Mesodermal cell (in vitro differentiated cells): ENCODE data around the gene NOP14.
"Not testable (repeated sequence)": the region's sequence is repeated elsewhere in the genome, so short reads cannot be mapped to it uniquely, and the experiment has no call there.

Source experiments
- H3K27ac ChIP-seq: 2 replicates; pipeline ENCODE4 v1.7.0; 2013; ENCODE audit warnings: mild to moderate bottlenecking, low read depth, low read length, moderate library complexity; ENCODE audit not compliant: severe bottlenecking
- H3K36me3 ChIP-seq: 2 replicates; pipeline ENCODE4 v1.7.1; 2013; ENCODE audit warnings: mild to moderate bottlenecking, low read length, moderate library complexity; ENCODE audit not compliant: control insufficient read depth, insufficient read depth
- H3K4me1 ChIP-seq: one replicate; pipeline ENCODE4 v1.7.1; 2013; ENCODE audit warnings: mild to moderate bottlenecking, low read length; ENCODE audit not compliant: insufficient read depth, control insufficient read depth, poor library complexity, severe bottlenecking
- H3K4me3 ChIP-seq: 2 replicates; pipeline ENCODE4 v1.7.0; 2013; ENCODE audit warnings: low read length, control low read depth, mild to moderate bottlenecking; ENCODE audit not compliant: insufficient read depth, poor library complexity, severe bottlenecking; ENCODE audit errors: extremely low read depth
- H3K9me3 ChIP-seq: 2 replicates; pipeline ENCODE4 v1.7.1; 2013; ENCODE audit warnings: mild to moderate bottlenecking, low read length, moderate library complexity; ENCODE audit not compliant: control insufficient read depth
- WGBS, 2 experiments: methylation state at CpG; one replicate each; pipeline ENCODE4 v1.1.5; 2013; ENCODE audit warnings: missing lambda C conversion rate in 2 of 2; ENCODE audit not compliant: insufficient coverage in 2 of 2; 5-methylcytosine and 5-hydroxymethylcytosine counted together

Gene NOP14

GRCh38 chr4:2961811-2962441, 1.3 kb downstream of the NOP14 start:
- H3K4me1 ChIP-seq, result peaks cover 6% of the 10 kb centered on the region
- WGBS, 2 experiments, result 63 to 81% methylated on average over 4 to 8 of the region's 14 CpGs
- no peaks in the 10 kb centered on the region for H3K9me3 ChIP-seq
- peak overlapping the region; percentile 70 for H3K4me3 ChIP-seq
- H3K36me3 ChIP-seq, result peaks cover 29% of the 10 kb centered on the region
- H3K27ac ChIP-seq, result peak overlapping the region; percentile 91

GRCh38 chr4:2961421-2961810, 1.8 kb downstream of the NOP14 start:
- WGBS, 2 experiments, result 74 to 81% methylated on average over 7 to 8 of the region's 8 CpGs
- Histone ChIP-seq H3K4me3 (peak overlapping the region; percentile 70), H3K36me3 (peaks cover 35% of the 10 kb centered on the region), H3K27ac (peak overlapping the region; percentile 39), H3K9me3 (no peaks in the 10 kb centered on the region), H3K4me1 (peaks cover 6% of the 10 kb centered on the region)

GRCh38 chr4:2960450-2960849, 2.8 kb downstream of the NOP14 start:
- no CpG with 5 or more reads among the region's 4 CpGs for WGBS, 2 experiments
- not testable (repeated sequence) for H3K4me1 ChIP-seq, H3K4me3 ChIP-seq, H3K9me3 ChIP-seq, H3K27ac ChIP-seq
- H3K36me3 ChIP-seq, result peaks cover 40% of the 10 kb centered on the region

- Histone ChIP-seq H3K4me1 (peaks cover 6% of the 10 kb centered on the region), H3K9me3 (no peaks in the 10 kb centered on the region), H3K36me3 (peaks cover 58% of the 10 kb centered on the region), H3K4me3 (no peak overlapping the region), H3K27ac (peak overlapping the region; percentile 67)
- WGBS, 2 experiments, result 82 to 88% methylated on average over 8 to 9 of the region's 9 CpGs
Observed at GRCh38 chr4:2958446-2958845, 4.8 kb downstream of the NOP14 start.

- peaks cover 87% of the 10 kb centered on the region for H3K36me3 ChIP-seq
- not testable (repeated sequence) for H3K4me1 ChIP-seq, H3K9me3 ChIP-seq, H3K27ac ChIP-seq, H3K4me3 ChIP-seq
- WGBS, 2 experiments, result 93 to 98% methylated on average over 19 to 23 of the region's 44 CpGs
Observed at GRCh38 chr4:2955186-2956044, 7.8 kb downstream of the NOP14 start.

- Histone ChIP-seq H3K4me1 (peaks cover 6% of the 10 kb centered on the region), H3K9me3 (no peaks in the 10 kb centered on the region), H3K27ac (peak overlapping the region; percentile 41), H3K36me3 (peaks cover 93% of the 10 kb centered on the region), H3K4me3 (no peak overlapping the region)
- 96 to 100% methylated on average over 11 to 20 of the region's 33 CpGs for WGBS, 2 experiments
Observed at GRCh38 chr4:2954358-2955185, 8.6 kb downstream of the NOP14 start.

- no peaks in the 10 kb centered on the region for H3K9me3 ChIP-seq
- H3K4me1 ChIP-seq, result peaks cover 1% of the 10 kb centered on the region
- H3K4me3 ChIP-seq, result no peak overlapping the region
- H3K36me3 ChIP-seq, result peaks cover 97% of the 10 kb centered on the region
- no peak overlapping the region for H3K27ac ChIP-seq
- WGBS, 2 experiments, result 98% methylated on average over 4 of the region's 6 CpGs; no CpG with 5 or more reads in 1 of the 2 experiments
Observed at GRCh38 chr4:2953496-2953895, 9.7 kb downstream of the NOP14 start.

DNA sequence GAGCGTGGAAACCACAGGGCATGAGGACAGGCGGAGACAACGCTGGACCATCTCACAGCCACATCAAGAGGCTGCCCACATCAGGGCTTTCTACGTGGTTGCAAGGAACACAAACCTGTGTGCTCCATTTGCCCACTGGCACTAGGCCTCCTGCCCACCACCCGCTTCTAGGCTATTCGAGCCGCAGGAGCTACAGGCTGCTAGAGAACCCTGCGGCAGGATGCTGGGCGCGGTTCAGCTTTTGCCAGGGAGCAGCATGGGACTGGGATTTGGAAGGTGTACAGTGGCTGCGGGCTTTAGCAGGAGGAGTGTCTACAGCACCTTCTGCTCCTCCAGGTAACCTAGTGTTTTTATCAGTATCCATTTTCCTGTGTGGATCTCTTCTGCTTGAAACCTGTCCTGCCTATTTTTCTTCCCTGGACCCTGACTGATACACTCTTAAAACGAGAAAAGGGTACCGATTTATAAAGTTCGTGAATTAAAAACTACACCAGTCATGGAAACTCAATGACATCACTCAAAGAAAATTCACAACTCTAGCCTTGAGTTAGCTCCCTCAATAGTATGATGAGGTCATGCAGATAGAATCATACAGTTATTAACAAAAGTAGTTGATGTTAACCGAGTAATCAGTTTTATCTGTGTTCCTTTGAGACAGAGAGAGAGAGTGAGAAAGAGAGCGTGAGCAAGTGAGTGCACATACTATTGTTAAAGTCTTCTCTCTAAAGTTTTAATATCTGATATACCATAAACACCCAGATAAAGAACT, 12.8 kb downstream of the NOP14 start:
- peaks cover 94% of the 10 kb centered on the region for H3K36me3 ChIP-seq
- no peaks in the 10 kb centered on the region for H3K9me3 ChIP-seq
- no peak overlapping the region for H3K27ac ChIP-seq
- WGBS, 2 experiments, result 92 to 98% methylated on average over 7 to 13 of the region's 16 CpGs
- no peak overlapping the region for H3K4me3 ChIP-seq
- H3K4me1 ChIP-seq, result no peaks in the 10 kb centered on the region

- Histone ChIP-seq H3K4me1 (no peaks in the 10 kb centered on the region), H3K4me3 (no peak overlapping the region), H3K27ac (no peak overlapping the region), H3K36me3 (peaks cover 95% of the 10 kb centered on the region), H3K9me3 (no peaks in the 10 kb centered on the region)
- WGBS, 2 experiments, result 94 to 95% methylated on average over 11 of the region's 11 CpGs
Observed at GRCh38 chr4:2949782-2950125, 13.5 kb downstream of the NOP14 start.
